Measurements from ENCODE around the gene RPL9.
A peak's percentile ranks its signal among the peaks of the same experiment; 100 is the strongest.
"Not testable (repeated sequence)": the region's sequence is repeated elsewhere in the genome, so short reads cannot be mapped to it uniquely, and the experiment has no call there.

The RPL9 gene

GRCh38 chr4:39466747-39467146 is 8.0 kb upstream of the RPL9 start:
- no peak for DNase-seq (ENCODE audit: low read depth in 2 of 2)

- peak; percentile 58 to 59 for DNase-seq (ENCODE audit: low read depth in 2 of 2)
These were observed 6.3 kb upstream of the RPL9 start for GRCh38 chr4:39464886-39465501.

GRCh38 chr4:39458161-39458504 is 589 bp downstream of the RPL9 start:
- DNase-seq (ENCODE audit: low read depth in 2 of 2): not testable (repeated sequence)

- DNase-seq (ENCODE audit: low read depth in 2 of 2): no peak
These were observed 1.6 kb downstream of the RPL9 start for GRCh38 chr4:39456946-39457763.

GRCh38 chr4:39455486-39455885 is 3.2 kb downstream of the RPL9 start:
- no peak for DNase-seq (ENCODE audit: low read depth in 2 of 2)

GRCh38 chr4:39453738-39454137 is 5.0 kb downstream of the RPL9 start:
- DNase-seq (ENCODE audit: low read depth in 2 of 2): no peak

GRCh38 chr4:39452860-39453587 is 5.7 kb downstream of the RPL9 start:
- DNase-seq (ENCODE audit: low read depth in 2 of 2): no peak

GRCh38 chr4:39452153-39452859 is 6.4 kb downstream of the RPL9 start:
- no peak for DNase-seq (ENCODE audit: low read depth in 2 of 2)

GRCh38 chr4:39451423-39452023 is 7.2 kb downstream of the RPL9 start:
- no peak for DNase-seq (ENCODE audit: low read depth in 2 of 2)

GRCh38 chr4:39450618-39451017 is 8.1 kb downstream of the RPL9 start:
- no peak for DNase-seq (ENCODE audit: low read depth in 2 of 2)

GRCh38 chr4:39446842-39447573 is 11.7 kb downstream of the RPL9 start:
- DNase-seq (ENCODE audit: low read depth in 2 of 2): no peak

- no peak for DNase-seq (ENCODE audit: low read depth in 2 of 2)
These were observed 12.3 kb downstream of the RPL9 start for GRCh38 chr4:39446483-39446841.

GRCh38 chr4:39442998-39443397 is 15.7 kb downstream of the RPL9 start:
- DNase-seq (ENCODE audit: low read depth in 2 of 2): no peak

- DNase-seq (ENCODE audit: low read depth in 2 of 2): no peak
These were observed 17.1 kb downstream of the RPL9 start for GRCh38 chr4:39441593-39441992.

- no peak for DNase-seq (ENCODE audit: low read depth in 2 of 2)
These were observed 22.8 kb downstream of the RPL9 start for GRCh38 chr4:39435659-39436563.

- no peak for DNase-seq (ENCODE audit: low read depth in 2 of 2)
These were observed 24.7 kb downstream of the RPL9 start for GRCh38 chr4:39433878-39434492.

GRCh38 chr4:39429476-39430334 is 29.0 kb downstream of the RPL9 start:
- DNase-seq (ENCODE audit: low read depth in 2 of 2): no peak

GRCh38 chr4:39427520-39428114 is 31.1 kb downstream of the RPL9 start:
- no peak for DNase-seq (ENCODE audit: low read depth in 2 of 2)

Data from fibroblast of skin of left biceps (primary cell).